ENCODE data around the gene PQBP1. TPM values are rescaled to one million over a fixed set of nuclear protein-coding genes. Genes with fewer than 3 reads are reported as not detected.

PQBP1 gene
- total RNA-seq, 4 donors from 2014 or later = 40.4 to 60.3 (median 48.7) TPM

DNA sequence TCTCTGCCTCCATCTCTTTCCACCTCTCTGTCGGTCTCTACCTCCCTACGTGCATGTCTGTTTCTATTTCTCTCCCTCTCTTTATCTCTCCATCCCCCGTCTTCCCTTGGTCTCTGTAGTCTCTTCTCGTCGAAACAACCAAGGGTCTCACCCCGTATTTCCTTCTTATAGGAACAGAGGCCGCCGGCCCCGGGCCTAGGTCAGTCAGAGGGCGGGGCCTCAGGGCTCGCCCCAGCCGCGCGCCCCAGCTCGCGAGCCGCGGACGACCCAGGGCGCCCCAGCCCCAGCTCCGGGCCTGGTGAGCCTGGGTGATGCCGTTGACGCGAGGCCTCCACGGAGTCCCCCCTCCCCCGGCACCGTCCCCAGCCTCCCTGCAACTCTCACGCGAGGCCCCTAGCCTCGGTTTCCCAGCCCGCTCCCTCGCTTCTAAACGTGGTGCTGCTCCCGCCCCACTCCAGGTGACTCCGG lies 6.8 kb upstream of the PQBP1 start:
- H3K36me3 ChIP-seq = peaks cover 0 to 13% (median 0%) of the 10 kb centered on the region in 3 donors
- peaks cover 0 to 6% (median 3%) of the 10 kb centered on the region in 4 donors for H3K4me1 ChIP-seq
- WGBS, 2 donors = 1 to 45% methylated on average over 19 to 35 of the region's 35 CpGs
- no peaks in the 10 kb centered on the region for H3K9me3 ChIP-seq
- H3K27me3 ChIP-seq = no peaks in the 10 kb centered on the region
- TF ChIP-seq EP300 (IDR thresholded peaks at IDR 0.05) (no peak), CTCF (IDR thresholded peaks at IDR 0.05) (no peak), POLR2A (IDR thresholded peaks at IDR 0.05) (no peak)
- DNase-seq (ENCODE audit: low spot score in 2 of 2) = no peak
- H3K4me3 ChIP-seq = peak overlapping the region; percentile 49 to 71 (median 57)
- peak overlapping the region; percentile 72 to 89 (median 82) for H3K27ac ChIP-seq

DNA sequence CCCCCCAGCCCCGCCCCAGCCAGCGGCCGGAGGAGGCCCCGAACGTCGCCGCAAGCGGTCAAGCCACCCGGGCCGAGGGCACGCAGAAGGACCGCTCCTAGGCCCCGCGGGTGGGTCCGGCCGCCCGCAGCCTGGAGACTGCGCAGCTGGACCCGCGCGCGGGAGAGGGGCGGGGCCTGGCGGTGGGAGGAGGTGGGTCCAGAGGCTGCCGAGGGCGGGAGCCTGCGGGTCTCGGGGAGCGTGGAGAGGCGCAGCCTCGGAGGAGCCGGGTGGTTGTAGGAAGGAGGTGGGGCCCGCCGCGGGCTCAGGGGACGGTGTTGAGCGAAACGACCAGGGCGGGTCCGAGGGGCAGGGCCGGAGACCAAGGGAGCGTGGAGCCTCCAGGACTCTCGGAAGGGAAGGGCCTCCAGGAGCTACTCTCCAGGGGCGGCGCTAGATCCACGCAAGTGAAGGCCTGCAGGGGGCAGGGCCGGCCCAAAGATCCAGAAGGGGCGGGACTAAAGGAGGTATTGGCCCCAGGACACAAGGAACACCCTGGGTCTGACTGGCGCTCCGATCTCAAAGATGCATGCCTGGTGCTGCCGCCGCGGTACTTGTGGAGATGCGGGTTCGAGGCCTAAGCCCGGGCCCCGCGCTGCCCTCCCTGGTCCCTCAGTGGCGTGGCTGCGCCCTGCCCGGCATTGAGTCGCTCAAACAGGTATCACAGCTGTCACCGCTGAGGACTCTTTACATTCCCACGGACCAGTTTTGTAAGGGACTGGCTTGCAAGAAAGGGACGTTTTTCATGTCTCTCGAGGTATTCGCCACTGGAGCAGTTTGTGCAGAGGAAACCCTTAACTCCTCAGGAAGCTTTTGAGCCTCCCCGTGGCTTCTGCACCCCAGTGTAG lies 6.1 kb upstream of the PQBP1 start:
- 5 to 45% methylated on average over 12 to 59 of the region's 68 CpGs for WGBS, 2 donors
- H3K27ac ChIP-seq = peak overlapping the region; percentile 72 to 89 (median 82)
- peak; percentile 69 to 76 for DNase-seq (ENCODE audit: low spot score in 2 of 2)
- H3K4me3 ChIP-seq = peak overlapping the region; percentile 49 to 71 (median 57)
- H3K9me3 ChIP-seq = no peaks in the 10 kb centered on the region
- no peaks in the 10 kb centered on the region for H3K27me3 ChIP-seq
- TF ChIP-seq CTCF (IDR thresholded peaks at IDR 0.05) = peak; percentile 36 to 72 (median 49)
- TF ChIP-seq POLR2A (IDR thresholded peaks at IDR 0.05) = peak in 1 of 2 donors; percentile 54
- TF ChIP-seq EP300 (IDR thresholded peaks at IDR 0.05) = no peak
- peaks cover 0 to 13% (median 6%) of the 10 kb centered on the region in 4 donors for H3K4me1 ChIP-seq
- peaks cover 0 to 13% (median 0%) of the 10 kb centered on the region in 3 donors for H3K36me3 ChIP-seq

DNA sequence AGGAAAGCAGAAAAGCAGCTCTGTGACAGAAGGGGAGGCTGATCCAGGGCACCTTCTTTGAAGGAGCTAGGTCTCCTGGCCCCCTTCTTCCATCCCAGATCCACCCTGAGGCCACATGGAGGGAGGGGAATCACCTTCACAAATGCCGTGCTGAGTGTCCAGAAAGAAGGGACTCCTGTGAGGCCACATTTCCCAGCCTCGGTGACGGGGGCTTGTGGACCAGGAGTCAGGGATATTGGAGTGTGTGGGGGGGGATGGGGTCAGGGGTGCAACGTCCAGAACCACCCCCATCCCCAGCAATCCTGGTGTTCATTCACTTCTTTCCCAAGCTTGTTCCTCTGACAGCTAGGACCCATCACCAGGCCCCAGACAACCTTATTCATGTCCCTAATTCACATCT lies 4.8 kb upstream of the PQBP1 start:
- 67 to 70% methylated on average over 1 to 4 of the region's 4 CpGs for WGBS, 2 donors

DNA sequence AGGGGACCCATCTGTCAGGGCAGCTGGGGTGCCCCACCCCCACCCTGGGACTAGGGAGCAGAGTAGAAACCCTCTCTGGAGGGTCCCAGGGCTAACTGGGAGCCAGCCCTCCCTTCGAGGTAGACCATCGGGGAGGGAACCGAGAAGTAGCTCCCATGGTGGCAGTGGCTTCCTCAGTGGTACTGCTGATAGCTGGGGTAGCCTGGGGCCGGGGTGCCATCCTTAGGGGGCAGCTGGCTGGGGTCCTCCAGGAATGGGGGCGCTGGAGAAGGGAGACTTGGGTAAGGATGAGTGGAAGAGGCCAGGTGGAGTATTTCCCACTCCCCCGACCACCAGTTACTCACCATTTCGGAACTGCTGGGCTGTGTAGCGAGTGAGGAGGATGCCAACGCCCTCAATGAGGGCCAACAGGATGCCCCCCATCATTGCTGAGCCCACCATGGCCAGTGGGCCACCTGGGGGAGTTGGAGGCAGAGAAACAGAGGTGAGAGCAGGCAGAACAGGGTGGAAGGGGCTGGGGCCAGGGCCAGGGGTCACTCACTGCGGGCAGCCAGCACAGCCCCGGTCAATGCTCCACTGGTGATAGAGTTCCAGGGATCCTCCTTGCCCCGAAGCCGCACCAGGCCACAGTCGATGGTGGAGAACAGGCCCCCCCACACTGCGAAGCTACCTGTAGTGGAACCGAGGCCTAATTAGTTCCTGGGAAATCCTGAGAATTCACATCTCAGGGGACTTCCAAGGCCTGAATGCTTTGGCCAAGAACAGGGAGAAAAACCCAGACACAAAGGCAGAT lies 4.0 kb upstream of the PQBP1 start:
- TF ChIP-seq EP300 (IDR thresholded peaks at IDR 0.05) = no peak
- TF ChIP-seq CTCF (IDR thresholded peaks at IDR 0.05) = no peak
- no peak for TF ChIP-seq POLR2A (IDR thresholded peaks at IDR 0.05)
- Histone ChIP-seq H3K4me1 (peaks cover 0 to 15% (median 7%) of the 10 kb centered on the region in 4 donors), H3K27me3 (no peaks in the 10 kb centered on the region), H3K36me3 (peaks cover 0 to 13% (median 0%) of the 10 kb centered on the region in 3 donors), H3K27ac (no peak overlapping the region), H3K9me3 (no peaks in the 10 kb centered on the region), H3K4me3 (no peak overlapping the region)
- DNase-seq (ENCODE audit: low spot score in 2 of 2) = no peak
- WGBS, 2 donors = 85 to 95% methylated on average over 7 to 16 of the region's 16 CpGs

More for the DNA sequence above, 4.8 kb upstream of the PQBP1 start:
- Histone ChIP-seq H3K36me3 (peaks cover 0 to 13% (median 0%) of the 10 kb centered on the region in 3 donors), H3K4me3 (no peak overlapping the region), H3K27ac (no peak overlapping the region), H3K9me3 (no peaks in the 10 kb centered on the region), H3K27me3 (no peaks in the 10 kb centered on the region), H3K4me1 (peaks cover 0 to 15% (median 7%) of the 10 kb centered on the region in 4 donors)
- TF ChIP-seq CTCF (IDR thresholded peaks at IDR 0.05) (no peak), POLR2A (IDR thresholded peaks at IDR 0.05) (no peak), EP300 (IDR thresholded peaks at IDR 0.05) (no peak)
- no peak for DNase-seq (ENCODE audit: low spot score in 2 of 2)
